ENCODE data around the gene TRIL.

TRIL gene

DNA sequence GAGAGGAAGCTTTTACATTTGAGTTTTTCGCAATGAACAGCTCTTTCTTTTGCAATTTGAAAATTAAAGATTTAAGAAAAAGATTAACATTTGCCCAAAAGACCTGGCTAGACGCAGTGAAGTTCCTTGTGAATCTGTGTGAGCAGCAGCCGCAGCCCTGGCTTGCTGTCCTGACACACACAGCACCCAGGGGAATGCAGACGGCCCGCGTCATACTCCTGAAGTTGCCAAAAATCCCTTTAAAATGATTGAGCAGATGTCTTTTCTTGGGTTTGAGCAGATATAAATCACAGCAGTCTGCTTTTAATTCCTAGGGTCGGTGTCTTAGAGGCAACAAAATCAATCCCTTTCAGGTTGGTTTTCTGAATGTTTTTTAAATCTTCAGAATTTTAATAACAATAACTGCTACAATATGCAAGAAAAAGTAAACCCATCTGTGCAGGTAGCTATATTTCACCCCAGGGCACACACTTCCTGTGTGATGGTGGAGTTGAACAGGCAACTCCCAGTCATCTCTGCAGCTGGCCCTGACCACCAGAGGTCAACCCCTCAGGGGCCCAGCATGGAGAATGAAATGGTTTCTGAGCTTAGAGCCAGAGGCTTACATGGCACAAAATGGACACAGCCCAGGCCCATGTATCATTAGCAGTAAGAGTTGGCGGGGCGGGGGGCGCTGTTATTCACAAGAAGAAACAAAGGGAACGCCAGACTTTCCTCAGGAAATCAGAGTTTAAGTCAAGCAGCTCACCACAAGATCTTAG lies 32.2 kb upstream of the TRIL start:
- Histone ChIP-seq H3K36me3 (no peaks in the 10 kb centered on the region), H3K4me3 (ENCODE audit: low read depth, low read length) (no peak overlapping the region), H3K9me3 (no peaks in the 10 kb centered on the region), H3K4me1 (no peaks in the 10 kb centered on the region), H3K27me3 (0 out of 2 replicates have a peak, but pooled peaks cover 1% of the 10 kb centered on the region)
- TF ChIP-seq, protein P1, sequence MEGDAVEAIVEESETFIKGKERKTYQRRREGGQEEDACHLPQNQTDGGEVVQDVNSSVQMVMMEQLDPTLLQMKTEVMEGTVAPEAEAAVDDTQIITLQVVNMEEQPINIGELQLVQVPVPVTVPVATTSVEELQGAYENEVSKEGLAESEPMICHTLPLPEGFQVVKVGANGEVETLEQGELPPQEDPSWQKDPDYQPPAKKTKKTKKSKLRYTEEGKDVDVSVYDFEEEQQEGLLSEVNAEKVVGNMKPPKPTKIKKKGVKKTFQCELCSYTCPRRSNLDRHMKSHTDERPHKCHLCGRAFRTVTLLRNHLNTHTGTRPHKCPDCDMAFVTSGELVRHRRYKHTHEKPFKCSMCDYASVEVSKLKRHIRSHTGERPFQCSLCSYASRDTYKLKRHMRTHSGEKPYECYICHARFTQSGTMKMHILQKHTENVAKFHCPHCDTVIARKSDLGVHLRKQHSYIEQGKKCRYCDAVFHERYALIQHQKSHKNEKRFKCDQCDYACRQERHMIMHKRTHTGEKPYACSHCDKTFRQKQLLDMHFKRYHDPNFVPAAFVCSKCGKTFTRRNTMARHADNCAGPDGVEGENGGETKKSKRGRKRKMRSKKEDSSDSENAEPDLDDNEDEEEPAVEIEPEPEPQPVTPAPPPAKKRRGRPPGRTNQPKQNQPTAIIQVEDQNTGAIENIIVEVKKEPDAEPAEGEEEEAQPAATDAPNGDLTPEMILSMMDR (IDR thresholded peaks at IDR 0.05; ENCODE audit: low read depth, low read length): no peak
- peak; percentile 28 for DNase-seq

DNA sequence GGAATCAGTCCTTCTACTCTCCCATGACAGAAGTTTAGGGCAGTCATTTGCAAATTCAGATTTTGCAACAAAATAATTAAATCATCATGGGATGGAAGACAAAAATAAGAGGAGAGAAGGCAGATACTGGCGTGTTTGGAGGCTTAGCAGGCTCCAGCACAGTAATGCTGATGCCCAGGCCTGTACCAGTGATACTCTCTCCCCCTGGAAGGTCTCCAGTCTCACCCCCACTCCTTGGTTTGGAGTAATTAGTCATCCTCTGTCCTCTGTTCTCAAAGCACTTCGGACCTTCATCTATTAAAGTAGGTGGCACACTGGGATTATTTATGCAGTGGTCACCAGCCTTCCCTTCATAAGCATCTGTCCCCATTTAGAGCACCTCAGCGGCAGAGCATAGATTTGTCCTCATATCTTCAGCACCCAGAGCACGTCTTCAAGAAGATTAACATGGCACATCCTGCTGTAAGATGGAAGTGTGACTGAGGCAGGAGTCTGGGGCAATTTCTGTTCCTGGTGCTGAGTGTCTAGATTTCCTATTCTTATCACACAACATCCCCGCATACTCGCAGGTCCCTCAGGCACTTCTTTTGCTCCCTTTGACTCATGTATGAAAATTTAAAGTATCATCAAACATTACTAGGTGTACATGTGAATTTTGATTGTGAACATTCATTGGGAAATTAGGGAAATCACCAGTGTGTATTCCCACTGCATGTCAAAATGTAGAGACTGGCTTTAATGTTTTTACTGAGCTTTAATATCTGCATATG lies 31.3 kb upstream of the TRIL start:
- Histone ChIP-seq H3K4me1 (no peaks in the 10 kb centered on the region), H3K36me3 (no peaks in the 10 kb centered on the region), H3K4me3 (ENCODE audit: low read depth, low read length) (no peak overlapping the region), H3K9me3 (no peaks in the 10 kb centered on the region), H3K27me3 (no peaks in the 10 kb centered on the region)
- no peak for DNase-seq
- TF ChIP-seq, protein P1 (IDR thresholded peaks at IDR 0.05; ENCODE audit: low read depth, low read length): no peak

DNA sequence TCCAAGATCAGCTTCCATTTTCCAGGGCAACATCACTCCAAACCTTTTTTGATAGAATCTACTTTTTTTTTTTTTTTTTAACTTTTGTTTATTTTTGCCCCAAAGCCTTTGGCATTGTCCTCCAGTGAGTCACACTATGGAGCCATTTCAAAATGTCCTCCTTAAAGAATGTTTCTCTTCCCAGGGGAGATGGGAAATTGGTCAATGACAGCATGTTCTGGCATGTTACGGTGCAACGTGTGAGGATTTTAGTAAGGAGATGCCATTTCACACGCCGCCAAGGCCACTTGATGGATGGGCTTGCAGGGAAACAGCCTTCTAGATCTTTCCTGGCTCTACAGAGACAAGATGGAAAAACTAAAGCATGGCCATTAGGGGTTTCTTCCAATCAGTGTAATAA lies 30.7 kb upstream of the TRIL start:
- H3K27me3 ChIP-seq: no peaks in the 10 kb centered on the region
- no peaks in the 10 kb centered on the region for H3K9me3 ChIP-seq
- DNase-seq: no peak
- H3K4me1 ChIP-seq: no peaks in the 10 kb centered on the region; the same call in 1 of the 2 replicates
- no peak overlapping the region for H3K4me3 ChIP-seq (ENCODE audit: low read depth, low read length)
- H3K36me3 ChIP-seq: no peaks in the 10 kb centered on the region
- TF ChIP-seq, protein P1 (IDR thresholded peaks at IDR 0.05; ENCODE audit: low read depth, low read length): no peak

DNA sequence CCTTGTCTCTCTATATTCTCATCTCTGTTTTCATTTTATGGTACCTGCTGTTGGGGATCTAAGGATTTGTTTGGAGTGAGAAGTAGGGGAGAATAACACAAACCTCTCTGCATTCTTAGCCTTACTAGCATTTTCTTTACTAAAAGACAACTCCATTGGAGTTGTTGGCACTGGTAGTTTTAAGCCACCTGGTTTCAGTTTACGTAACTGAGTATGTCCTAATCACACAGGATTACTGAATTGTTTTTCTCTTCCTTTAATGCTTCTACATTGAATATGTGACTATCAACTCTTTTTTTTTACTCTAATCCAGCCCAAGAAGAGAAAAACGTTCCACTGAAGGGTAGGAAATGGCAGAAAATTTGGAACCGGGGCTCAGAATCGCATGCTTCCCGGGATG lies 30.0 kb upstream of the TRIL start:
- Histone ChIP-seq H3K27me3 (no peaks in the 10 kb centered on the region), H3K4me3 (ENCODE audit: low read depth, low read length) (no peak overlapping the region), H3K9me3 (no peaks in the 10 kb centered on the region), H3K4me1 (no peaks in the 10 kb centered on the region; the same call in none of the 2 replicates), H3K36me3 (no peaks in the 10 kb centered on the region)
- TF ChIP-seq, protein P1 (IDR thresholded peaks at IDR 0.05; ENCODE audit: low read depth, low read length): no peak
- no peak for DNase-seq

DNA sequence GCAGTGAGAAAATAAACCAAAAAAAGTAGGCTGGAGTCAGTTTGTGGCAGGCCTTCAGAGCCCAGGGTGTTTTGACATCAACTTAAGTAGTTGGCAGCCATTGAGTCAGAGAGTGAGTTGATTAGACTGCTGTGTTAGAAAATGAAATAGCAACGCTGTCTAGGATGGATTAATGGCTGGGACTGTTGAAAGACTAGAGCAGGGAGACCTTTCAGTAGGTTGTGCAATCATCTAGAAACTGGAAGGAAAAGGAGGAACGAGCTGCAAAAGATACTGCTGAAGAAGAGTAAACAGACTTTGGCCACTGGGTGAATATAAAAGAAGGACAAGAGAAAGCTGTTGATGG lies 28.6 kb upstream of the TRIL start:
- H3K36me3 ChIP-seq: no peaks in the 10 kb centered on the region
- TF ChIP-seq, protein P1 (IDR thresholded peaks at IDR 0.05; ENCODE audit: low read depth, low read length): no peak
- no peaks in the 10 kb centered on the region for H3K9me3 ChIP-seq
- no peak for DNase-seq
- peaks cover under 1% of the 10 kb centered on the region; the same call in 1 of the 2 replicates for H3K27me3 ChIP-seq
- no peak overlapping the region for H3K4me3 ChIP-seq (ENCODE audit: low read depth, low read length)
- H3K4me1 ChIP-seq: no peaks in the 10 kb centered on the region; the same call in none of the 2 replicates
